Large intestine (tissue), 3 donors: ENCODE data around the gene TMEM259. TPM values are rescaled to one million over a fixed set of nuclear protein-coding genes. Genes with fewer than 3 reads are reported as not detected.

ENCODE experiments used
- DNase-seq, 2 donors: peaks; one replicate each; pipeline versions ENCODE4 v3.0.0 to v3.0.0-alpha.2; 2013
- H3K27ac ChIP-seq: one replicate; pipeline ENCODE4 v1.5.1; 2013; ENCODE audit warnings: low read length
- H3K27me3 ChIP-seq: 2 replicates; pipeline ENCODE4 v1.6.1; 2013; ENCODE audit warnings: low read length; ENCODE audit not compliant: control insufficient read depth, insufficient read depth
- H3K36me3 ChIP-seq: 2 replicates; pipeline ENCODE4 v1.6.1; 2013; ENCODE audit warnings: low read length; ENCODE audit not compliant: control insufficient read depth, insufficient read depth
- H3K4me1 ChIP-seq: one replicate; pipeline ENCODE4 v1.6.1; 2013; ENCODE audit warnings: low read length; ENCODE audit not compliant: control insufficient read depth, insufficient read depth
- H3K4me3 ChIP-seq: one replicate; pipeline ENCODE4 v1.5.1; 2013; ENCODE audit warnings: low read length
- H3K9me3 ChIP-seq: one replicate; pipeline ENCODE4 v1.6.1; 2013; ENCODE audit warnings: mild to moderate bottlenecking, low read depth, low read length, moderate library complexity; ENCODE audit not compliant: control insufficient read depth
- WGBS: methylation state at CpG from one replicate; pipeline ENCODE4 v1.1.5; 2013; ENCODE audit warnings: low lambda C conversion rate; ENCODE audit not compliant: insufficient coverage; 5-methylcytosine and 5-hydroxymethylcytosine counted together
- polyA plus RNA-seq: library from polyadenylated mRNA; unstranded; fragments of 120-200 nt; gene quantifications from one replicate; pipeline ENCODE4 v1.2.1, GENCODE V29; 2013

Gene TMEM259
- polyA plus RNA-seq, 1 donor: 144 TPM

DNA sequence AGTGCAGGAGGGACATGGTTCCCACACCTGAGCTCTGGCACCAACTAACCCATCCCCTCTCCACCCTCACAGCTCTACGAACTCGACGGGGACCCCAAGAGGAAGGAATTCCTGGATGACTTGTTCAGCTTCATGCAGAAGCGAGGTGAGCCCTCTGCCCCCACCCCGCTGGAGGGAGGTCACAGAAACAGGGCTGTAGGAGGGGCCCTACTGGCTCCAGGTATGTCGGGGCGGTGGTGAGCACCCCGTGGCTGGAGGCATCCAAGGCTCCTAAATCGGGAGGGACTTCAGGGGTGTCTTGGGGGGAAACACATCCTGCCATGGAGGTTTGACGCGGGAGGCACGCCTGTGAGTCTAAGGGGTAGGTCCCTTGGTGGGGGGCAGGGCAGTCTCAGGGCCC lies 60.9 kb downstream of the TMEM259 start:
- Histone ChIP-seq H3K27ac (peak overlapping the region; percentile 95), H3K27me3 (no peaks in the 10 kb centered on the region), H3K9me3 (peaks cover 12% of the 10 kb centered on the region), H3K4me3 (peak overlapping the region; percentile 48), H3K36me3 (peaks cover 57% of the 10 kb centered on the region), H3K4me1 (peaks cover 69% of the 10 kb centered on the region)
- DNase-seq: peak in 1 of 2 donors; percentile 73
- no CpG with 5 or more reads among the region's 12 CpGs for WGBS

Other genes with a start within 250 kb of the TMEM259 start
- 240 TPM for gene PTBP1, start 223.7 kb downstream of the TMEM259 start, polyA plus RNA-seq
- 5.2 TPM for gene PLPPR3, start 199.2 kb downstream of the TMEM259 start, polyA plus RNA-seq
- 0.33 TPM for gene AZU1, start 193.3 kb downstream of the TMEM259 start, polyA plus RNA-seq
- 0.22 TPM for gene PRTN3, start 180.1 kb downstream of the TMEM259 start, polyA plus RNA-seq
- 0.09 TPM for gene ELANE, start 168.8 kb downstream of the TMEM259 start, polyA plus RNA-seq
- gene CFD, start 161.5 kb downstream of the TMEM259 start, polyA plus RNA-seq: 6.1 TPM
- gene MED16, start 127.9 kb downstream of the TMEM259 start, polyA plus RNA-seq: 41.7 TPM
- gene RNU6-9, start 127.6 kb downstream of the TMEM259 start, polyA plus RNA-seq: not detected
- 44.0 TPM for gene R3HDM4, start 107.9 kb downstream of the TMEM259 start, polyA plus RNA-seq
- 0.33 TPM for gene KISS1R, start 103.8 kb downstream of the TMEM259 start, polyA plus RNA-seq
- 187 TPM for gene ARID3A, start 95.1 kb downstream of the TMEM259 start, polyA plus RNA-seq
- 33.7 TPM for gene WDR18, start 36.8 kb downstream of the TMEM259 start, polyA plus RNA-seq
- gene GRIN3B, start 20.7 kb downstream of the TMEM259 start, polyA plus RNA-seq: 0.22 TPM
- gene RNU6-2, start 399 bp upstream of the TMEM259 start, polyA plus RNA-seq: not detected
- gene CNN2, start 5.5 kb upstream of the TMEM259 start, polyA plus RNA-seq: 31.5 TPM
- 5.7 TPM for gene ABCA7, start 19.0 kb upstream of the TMEM259 start, polyA plus RNA-seq
- 14.0 TPM for gene ARHGAP45, start 46.0 kb upstream of the TMEM259 start, polyA plus RNA-seq
- 130 TPM for gene POLR2E, start 74.3 kb upstream of the TMEM259 start, polyA plus RNA-seq
- 394 TPM for gene GPX4, start 82.9 kb upstream of the TMEM259 start, polyA plus RNA-seq
- 25.1 TPM for gene SBNO2, start 153.1 kb upstream of the TMEM259 start, polyA plus RNA-seq
- 67.1 TPM for gene STK11, start 184.7 kb upstream of the TMEM259 start, polyA plus RNA-seq
- 2.0 TPM for gene CBARP, start 216.9 kb upstream of the TMEM259 start, polyA plus RNA-seq
- 136 TPM for gene ATP5F1D, start 220.6 kb upstream of the TMEM259 start, polyA plus RNA-seq
- gene MIDN, start 227.5 kb upstream of the TMEM259 start, polyA plus RNA-seq: 110 TPM
- gene CIRBP, start 248.2 kb upstream of the TMEM259 start, polyA plus RNA-seq: 564 TPM